GM12864 (cell line): Measurements from ENCODE around the gene EYA2.

ENCODE experiments used
- DNase-seq: peaks from one replicate; pipeline ENCODE4 v3.0.0-alpha.2; 2011; ENCODE audit warnings: low read depth
- H3K4me3 ChIP-seq: 2 replicates; pipeline ENCODE4 v1.5.1; 2011; ENCODE audit warnings: mild to moderate bottlenecking, low read depth, low read length, control low read depth
- TF ChIP-seq, protein P1 (sequence below): IDR thresholded peaks from 2 replicates; pipeline ENCODE4 v1.5.1; 2011; ENCODE audit warnings: low read depth, mild to moderate bottlenecking, moderate library complexity, low read length, control low read depth, inconsistent platforms; ENCODE audit errors: missing control alignments

The EYA2 gene

GRCh38 chr20:47099825-47100441 is 205.3 kb downstream of the EYA2 start:
- TF ChIP-seq, protein P1, sequence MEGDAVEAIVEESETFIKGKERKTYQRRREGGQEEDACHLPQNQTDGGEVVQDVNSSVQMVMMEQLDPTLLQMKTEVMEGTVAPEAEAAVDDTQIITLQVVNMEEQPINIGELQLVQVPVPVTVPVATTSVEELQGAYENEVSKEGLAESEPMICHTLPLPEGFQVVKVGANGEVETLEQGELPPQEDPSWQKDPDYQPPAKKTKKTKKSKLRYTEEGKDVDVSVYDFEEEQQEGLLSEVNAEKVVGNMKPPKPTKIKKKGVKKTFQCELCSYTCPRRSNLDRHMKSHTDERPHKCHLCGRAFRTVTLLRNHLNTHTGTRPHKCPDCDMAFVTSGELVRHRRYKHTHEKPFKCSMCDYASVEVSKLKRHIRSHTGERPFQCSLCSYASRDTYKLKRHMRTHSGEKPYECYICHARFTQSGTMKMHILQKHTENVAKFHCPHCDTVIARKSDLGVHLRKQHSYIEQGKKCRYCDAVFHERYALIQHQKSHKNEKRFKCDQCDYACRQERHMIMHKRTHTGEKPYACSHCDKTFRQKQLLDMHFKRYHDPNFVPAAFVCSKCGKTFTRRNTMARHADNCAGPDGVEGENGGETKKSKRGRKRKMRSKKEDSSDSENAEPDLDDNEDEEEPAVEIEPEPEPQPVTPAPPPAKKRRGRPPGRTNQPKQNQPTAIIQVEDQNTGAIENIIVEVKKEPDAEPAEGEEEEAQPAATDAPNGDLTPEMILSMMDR = no peak
- no peak for DNase-seq
- H3K4me3 ChIP-seq = no peak overlapping the region

- H3K4me3 ChIP-seq = no peak overlapping the region
- DNase-seq = no peak
- TF ChIP-seq, protein P1 = no peak
Observed at GRCh38 chr20:47102629-47103028, 208.0 kb downstream of the EYA2 start.

- TF ChIP-seq, protein P1 = no peak
- no peak overlapping the region for H3K4me3 ChIP-seq
- no peak for DNase-seq
Observed at GRCh38 chr20:47106786-47107185, 212.1 kb downstream of the EYA2 start.

GRCh38 chr20:47108994-47109393 is 214.4 kb downstream of the EYA2 start:
- H3K4me3 ChIP-seq = no peak overlapping the region
- TF ChIP-seq, protein P1 = no peak
- no peak for DNase-seq

DNA sequence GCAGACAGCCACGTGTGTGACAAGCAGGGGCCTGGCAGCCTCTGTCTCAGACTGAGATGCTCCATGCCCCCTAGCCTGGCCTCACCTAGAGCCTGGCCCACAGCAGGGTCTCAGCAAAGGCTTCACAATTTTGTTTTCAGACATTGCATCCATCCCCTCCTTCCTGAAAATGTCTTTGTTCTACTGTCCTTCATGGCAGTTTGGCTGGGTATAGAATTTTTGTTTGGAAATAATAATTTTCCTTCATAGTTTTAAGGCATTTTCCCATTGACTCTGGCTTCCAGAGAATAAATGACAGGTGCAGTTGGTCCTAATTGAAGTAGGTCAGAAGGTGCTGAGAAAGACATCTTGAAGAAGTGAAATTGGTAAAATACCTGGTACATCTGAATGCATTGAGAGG is 216.2 kb downstream of the EYA2 start:
- no peak for DNase-seq
- TF ChIP-seq, protein P1 = no peak
- no peak overlapping the region for H3K4me3 ChIP-seq

GRCh38 chr20:47111576-47111975 is 216.9 kb downstream of the EYA2 start:
- no peak for DNase-seq
- H3K4me3 ChIP-seq = no peak overlapping the region
- TF ChIP-seq, protein P1 = no peak
